ENCODE measurements around the gene SLAMF8. TPM values are rescaled to one million over a fixed set of nuclear protein-coding genes. Genes with fewer than 3 reads are reported as not detected.
A peak's percentile ranks its signal among the peaks of the same experiment; 100 is the strongest.

Gene SLAMF8
- total and polyA plus RNA-seq, 8 donors, result 0.76 to 4.5 (median 2.5) TPM; not detected in 2

DNA sequence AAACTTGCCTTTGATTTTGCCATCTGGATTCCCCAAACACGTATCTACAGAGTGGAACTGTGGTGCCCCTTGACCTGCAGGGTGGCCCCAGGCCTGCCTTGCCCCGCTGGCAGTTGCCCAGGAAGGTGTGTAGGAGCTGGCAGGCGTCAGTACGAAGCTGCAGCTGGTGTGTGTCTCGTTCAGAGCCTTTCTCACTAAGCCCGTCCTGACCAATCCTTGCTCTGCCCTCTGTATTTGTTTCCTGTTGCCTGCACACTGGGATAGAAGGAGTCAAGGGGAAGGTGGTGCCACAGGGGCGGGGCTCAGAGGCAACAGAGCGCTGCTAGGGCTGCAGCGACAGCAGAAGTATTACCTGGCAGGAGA, 41.0 kb downstream of the SLAMF8 start:
- H3K36me3 ChIP-seq, result no peaks in the 10 kb centered on the region
- peaks cover 7 to 25% (median 21%) of the 10 kb centered on the region in 4 donors for H3K4me1 ChIP-seq
- intact Hi-C loops (cut with DNase I; ENCODE audit: low total_unique reads), result no loop called here
- no peaks in the 10 kb centered on the region for H3K9me3 ChIP-seq
- 13 to 31% (median 13%) methylated on average over 9 of the region's 9 CpGs for WGBS, 5 donors
- peak; percentile 84 to 95 for DNase-seq
- H3K4me3 ChIP-seq, result no peak overlapping the region
- H3K27ac ChIP-seq, result peak overlapping the region; percentile 45 to 75 (median 61)
- H3K27me3 ChIP-seq, result peaks cover 0 to 31% (median 0%) of the 10 kb centered on the region in 3 donors
- no peak for TF ChIP-seq POLR2A (IDR thresholded peaks at IDR 0.05)
- peak in 2 of 3 donors; percentile 49 to 66 for TF ChIP-seq POLR2AphosphoS5 (IDR thresholded peaks at IDR 0.05)

DNA sequence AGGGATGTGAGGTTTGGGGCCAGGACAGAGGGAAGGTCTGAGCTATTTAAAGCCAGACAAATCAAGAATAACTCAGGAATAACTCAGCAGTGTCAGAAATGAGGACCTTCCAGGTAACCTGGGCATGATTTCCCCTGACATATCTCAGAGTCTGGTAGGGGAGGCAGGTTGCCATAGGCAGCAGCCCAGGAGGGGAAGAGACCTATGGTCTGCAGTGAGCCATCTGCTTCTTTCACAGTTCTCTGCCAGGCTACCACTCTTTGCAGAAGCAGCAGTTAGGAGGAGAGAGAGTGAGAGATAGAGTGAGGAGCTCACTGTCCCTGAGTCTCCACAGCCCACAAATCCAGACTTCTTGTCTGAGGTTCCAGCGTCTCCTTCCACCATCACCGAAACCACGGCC, 42.1 kb downstream of the SLAMF8 start:
- peaks cover 7 to 25% (median 21%) of the 10 kb centered on the region in 4 donors for H3K4me1 ChIP-seq
- H3K27ac ChIP-seq, result peak overlapping the region in 1 of 5 donors; percentile 61
- no peaks in the 10 kb centered on the region for H3K9me3 ChIP-seq
- 58 to 84% (median 81%) methylated on average over 2 to 3 of the region's 3 CpGs for WGBS, 5 donors
- DNase-seq, result no peak
- TF ChIP-seq, protein P1, sequence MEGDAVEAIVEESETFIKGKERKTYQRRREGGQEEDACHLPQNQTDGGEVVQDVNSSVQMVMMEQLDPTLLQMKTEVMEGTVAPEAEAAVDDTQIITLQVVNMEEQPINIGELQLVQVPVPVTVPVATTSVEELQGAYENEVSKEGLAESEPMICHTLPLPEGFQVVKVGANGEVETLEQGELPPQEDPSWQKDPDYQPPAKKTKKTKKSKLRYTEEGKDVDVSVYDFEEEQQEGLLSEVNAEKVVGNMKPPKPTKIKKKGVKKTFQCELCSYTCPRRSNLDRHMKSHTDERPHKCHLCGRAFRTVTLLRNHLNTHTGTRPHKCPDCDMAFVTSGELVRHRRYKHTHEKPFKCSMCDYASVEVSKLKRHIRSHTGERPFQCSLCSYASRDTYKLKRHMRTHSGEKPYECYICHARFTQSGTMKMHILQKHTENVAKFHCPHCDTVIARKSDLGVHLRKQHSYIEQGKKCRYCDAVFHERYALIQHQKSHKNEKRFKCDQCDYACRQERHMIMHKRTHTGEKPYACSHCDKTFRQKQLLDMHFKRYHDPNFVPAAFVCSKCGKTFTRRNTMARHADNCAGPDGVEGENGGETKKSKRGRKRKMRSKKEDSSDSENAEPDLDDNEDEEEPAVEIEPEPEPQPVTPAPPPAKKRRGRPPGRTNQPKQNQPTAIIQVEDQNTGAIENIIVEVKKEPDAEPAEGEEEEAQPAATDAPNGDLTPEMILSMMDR (IDR thresholded peaks at IDR 0.05), result no peak
- TF ChIP-seq POLR2AphosphoS5 (IDR thresholded peaks at IDR 0.05), result no peak
- H3K27me3 ChIP-seq, result peaks cover 0 to 37% (median 0%) of the 10 kb centered on the region in 3 donors
- intact Hi-C loops (cut with DNase I; ENCODE audit: low total_unique reads), result no loop called here
- no peak overlapping the region for H3K4me3 ChIP-seq
- H3K36me3 ChIP-seq, result no peaks in the 10 kb centered on the region

DNA sequence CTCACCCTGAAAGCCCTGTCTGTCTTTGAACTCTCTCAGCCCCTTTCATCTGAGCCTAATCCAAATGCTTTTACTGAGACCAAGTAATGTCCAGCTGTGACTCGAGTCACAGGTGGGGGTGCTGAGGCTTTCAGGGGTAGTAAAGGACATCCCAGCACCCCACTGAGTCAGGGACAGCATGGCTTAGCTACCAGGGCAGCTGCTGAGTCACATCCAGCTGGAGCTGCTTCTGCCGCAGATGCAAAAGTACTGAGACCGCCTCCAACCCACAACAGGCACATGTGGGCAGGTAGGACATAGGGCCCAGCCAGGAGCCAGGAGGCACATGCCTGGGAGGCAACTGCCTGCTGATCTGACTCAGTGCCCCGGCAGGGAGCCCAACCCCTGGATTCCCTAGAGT, 42.5 kb downstream of the SLAMF8 start:
- no peak for DNase-seq
- intact Hi-C loops (cut with DNase I; ENCODE audit: low total_unique reads), result no loop called here
- no peak overlapping the region for H3K27ac ChIP-seq

DNA sequence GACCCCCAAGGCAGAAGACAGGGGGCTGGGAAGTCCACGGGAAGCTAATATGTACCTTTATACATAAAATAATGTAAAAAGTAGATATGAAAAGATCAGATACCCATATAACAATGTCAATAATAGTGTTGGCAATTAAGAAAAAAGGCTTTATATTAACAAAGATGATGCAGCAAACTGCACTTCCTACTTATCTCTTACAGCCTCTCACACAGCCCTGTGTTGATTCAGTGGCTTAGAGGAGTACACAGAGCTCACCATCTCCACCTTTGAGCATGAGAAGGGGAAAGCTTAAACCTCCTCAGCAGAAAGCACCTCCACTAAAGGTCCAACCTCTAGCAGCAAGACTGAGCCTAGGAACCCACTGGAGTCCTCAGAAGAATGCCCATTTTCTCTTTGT, 42.9 kb downstream of the SLAMF8 start:
- WGBS, 5 donors, result 33 to 67% (median 47%) methylated on average over 1 of the region's 1 CpG
- H3K27ac ChIP-seq, result no peak overlapping the region

More for the DNA sequence above, 42.5 kb downstream of the SLAMF8 start:
- no peaks in the 10 kb centered on the region for H3K9me3 ChIP-seq
- H3K4me3 ChIP-seq, result no peak overlapping the region
- peaks cover 0 to 37% (median 0%) of the 10 kb centered on the region in 3 donors for H3K27me3 ChIP-seq
- TF ChIP-seq POLR2AphosphoS5 (IDR thresholded peaks at IDR 0.05) (no peak), POLR2A (IDR thresholded peaks at IDR 0.05) (no peak), EP300 (IDR thresholded peaks at IDR 0.05) (no peak)
- TF ChIP-seq, protein P1 (IDR thresholded peaks at IDR 0.05), result no peak
- no peaks in the 10 kb centered on the region for H3K36me3 ChIP-seq
- H3K4me1 ChIP-seq, result peaks cover 7 to 25% (median 21%) of the 10 kb centered on the region in 4 donors
- 43 to 49% (median 45%) methylated on average over 3 to 4 of the region's 4 CpGs for WGBS, 5 donors

DNA sequence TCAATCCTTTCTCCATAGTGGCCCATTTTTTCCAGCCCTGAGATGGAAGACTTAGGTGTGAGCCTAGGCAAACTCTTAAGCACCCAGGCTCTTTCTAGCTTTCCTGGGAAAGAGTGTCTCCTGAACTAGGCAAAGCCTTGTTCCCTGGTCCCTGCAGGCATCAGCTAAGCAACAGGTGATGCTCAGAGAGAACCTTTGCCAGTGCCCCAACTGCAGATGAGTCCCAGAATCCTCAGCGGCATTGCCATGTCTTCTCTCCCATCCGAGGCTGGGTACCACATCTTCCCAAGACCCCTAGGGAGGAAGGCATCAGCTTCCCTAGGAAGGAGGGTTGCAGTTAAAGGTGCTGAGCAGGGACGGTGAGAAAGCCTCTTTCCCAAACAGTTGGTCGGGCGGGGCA, 44.0 kb downstream of the SLAMF8 start:
- no peak for DNase-seq
- TF ChIP-seq POLR2AphosphoS5 (IDR thresholded peaks at IDR 0.05), result no peak
- no peak for TF ChIP-seq EP300 (IDR thresholded peaks at IDR 0.05)
- TF ChIP-seq, protein P1 (IDR thresholded peaks at IDR 0.05), result no peak
- no peak for TF ChIP-seq POLR2A (IDR thresholded peaks at IDR 0.05)
- Histone ChIP-seq H3K9me3 (no peaks in the 10 kb centered on the region), H3K27me3 (peaks cover 0 to 37% (median 0%) of the 10 kb centered on the region in 3 donors), H3K27ac (no peak overlapping the region), H3K36me3 (no peaks in the 10 kb centered on the region), H3K4me1 (peaks cover 7 to 25% (median 21%) of the 10 kb centered on the region in 4 donors), H3K4me3 (no peak overlapping the region)
- WGBS, 5 donors, result 84 to 87% (median 86%) methylated on average over 5 of the region's 5 CpGs
- intact Hi-C loops (cut with DNase I; ENCODE audit: low total_unique reads), result no loop called here

More for the DNA sequence above, 42.9 kb downstream of the SLAMF8 start:
- no peak for DNase-seq
- intact Hi-C loops (cut with DNase I; ENCODE audit: low total_unique reads), result no loop called here
- Histone ChIP-seq H3K27me3 (peaks cover 0 to 37% (median 0%) of the 10 kb centered on the region in 3 donors), H3K4me1 (peaks cover 7 to 25% (median 21%) of the 10 kb centered on the region in 4 donors), H3K9me3 (no peaks in the 10 kb centered on the region), H3K4me3 (no peak overlapping the region), H3K36me3 (no peaks in the 10 kb centered on the region)
- TF ChIP-seq POLR2AphosphoS5 (IDR thresholded peaks at IDR 0.05), result no peak
- TF ChIP-seq EP300 (IDR thresholded peaks at IDR 0.05), result no peak
- TF ChIP-seq, protein P1 (IDR thresholded peaks at IDR 0.05), result no peak
- no peak for TF ChIP-seq POLR2A (IDR thresholded peaks at IDR 0.05)
